ENCODE data around the gene ROR1.

Gene ROR1

GRCh38 chr1:63865561-63865960 lies 91.7 kb downstream of the ROR1 start:
- TF ChIP-seq SIN3A (IDR thresholded peaks at IDR 0.05; ENCODE audit: borderline replicate concordance, insufficient read depth, low read length) (no peak), POLR2AphosphoS5 (IDR thresholded peaks at IDR 0.05; ENCODE audit: low read depth, low read length) (no peak), TAF1 (IDR thresholded peaks at IDR 0.05; ENCODE audit: borderline replicate concordance, insufficient read depth, low read length) (no peak), REST (IDR thresholded peaks at IDR 0.05; ENCODE audit: insufficient read depth in 1 of 2, low read depth in 2 of 2, low read length in 2 of 2) (no peak), FOXP2 (optimal IDR thresholded peaks at IDR 0.05; ENCODE audit: borderline replicate concordance, extremely low read depth, extremely low read length, insufficient read depth) (no peak)

GRCh38 chr1:63866084-63866483 lies 92.3 kb downstream of the ROR1 start:
- TF ChIP-seq TAF1 (IDR thresholded peaks at IDR 0.05; ENCODE audit: borderline replicate concordance, insufficient read depth, low read length), result no peak
- TF ChIP-seq REST (IDR thresholded peaks at IDR 0.05; ENCODE audit: insufficient read depth in 1 of 2, low read depth in 2 of 2, low read length in 2 of 2), result no peak
- TF ChIP-seq SIN3A (IDR thresholded peaks at IDR 0.05; ENCODE audit: borderline replicate concordance, insufficient read depth, low read length), result no peak
- TF ChIP-seq POLR2AphosphoS5 (IDR thresholded peaks at IDR 0.05; ENCODE audit: low read depth, low read length), result no peak

DNA sequence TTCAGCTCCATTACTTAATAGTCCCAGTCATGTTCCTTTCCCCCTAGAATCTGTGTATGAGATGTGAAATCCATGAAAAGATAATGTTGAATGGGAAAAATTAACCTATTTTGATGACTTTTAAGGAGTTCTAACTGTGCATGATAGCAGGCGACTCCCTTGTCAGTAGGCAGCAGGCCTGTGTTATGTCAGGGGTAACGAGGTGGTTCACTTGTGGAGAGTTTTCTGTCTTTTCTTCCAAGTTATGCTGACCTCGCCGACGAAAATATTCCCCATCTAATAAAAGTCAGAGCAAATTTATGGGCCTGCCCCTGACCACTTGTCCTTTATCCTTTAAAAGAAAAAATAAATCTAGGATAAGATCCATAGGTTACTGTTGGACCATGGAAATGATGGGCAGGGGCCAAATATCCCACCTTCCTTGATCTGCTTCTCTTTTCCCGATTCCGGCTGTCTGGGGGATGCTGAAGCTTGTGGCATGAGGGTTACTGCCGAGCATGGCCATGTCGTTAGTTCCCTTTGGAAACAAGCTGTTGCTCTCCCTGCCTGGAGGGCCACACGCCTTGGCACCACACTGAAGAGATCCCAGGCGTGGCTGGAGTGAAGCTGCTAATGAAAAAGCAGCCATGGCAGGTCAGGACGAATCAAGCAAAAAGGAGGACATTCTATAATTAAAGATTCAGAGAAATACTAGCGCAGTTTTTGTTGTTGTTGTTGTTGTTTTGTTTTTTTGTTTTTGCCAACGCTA lies 93.8 kb downstream of the ROR1 start:
- TF ChIP-seq FOXP2 (optimal IDR thresholded peaks at IDR 0.05; ENCODE audit: borderline replicate concordance, extremely low read depth, extremely low read length, insufficient read depth) (no peak), REST (IDR thresholded peaks at IDR 0.05; ENCODE audit: insufficient read depth in 1 of 2, low read depth in 2 of 2, low read length in 2 of 2) (no peak), POLR2AphosphoS5 (IDR thresholded peaks at IDR 0.05; ENCODE audit: low read depth, low read length) (no peak), SIN3A (IDR thresholded peaks at IDR 0.05; ENCODE audit: borderline replicate concordance, insufficient read depth, low read length) (no peak), TAF1 (IDR thresholded peaks at IDR 0.05; ENCODE audit: borderline replicate concordance, insufficient read depth, low read length) (no peak)

DNA sequence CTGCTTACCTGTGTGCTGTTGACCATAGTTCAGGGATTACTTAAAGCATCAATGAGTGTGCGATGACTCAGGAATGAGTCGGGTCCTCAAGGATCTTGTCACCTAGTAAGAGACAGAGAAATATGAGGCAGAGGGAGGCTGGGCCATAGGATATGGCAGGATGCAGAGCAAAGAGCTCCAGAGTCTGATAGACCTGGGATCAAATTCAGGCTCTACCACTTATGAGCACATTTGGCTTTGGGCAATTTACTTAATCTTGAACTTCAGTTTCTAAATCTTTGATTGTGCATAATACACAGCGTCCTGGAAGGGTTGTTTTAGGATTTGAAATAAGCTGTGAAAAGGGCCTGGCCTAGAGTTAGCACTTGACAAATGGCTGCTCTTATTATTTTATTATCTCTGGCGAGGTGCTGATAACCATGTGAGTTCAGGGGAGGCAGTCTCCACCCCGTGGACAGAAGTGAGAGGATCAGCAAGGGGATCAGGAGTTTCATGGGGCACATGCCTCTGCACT lies 94.5 kb downstream of the ROR1 start:
- TF ChIP-seq POLR2AphosphoS5 (IDR thresholded peaks at IDR 0.05; ENCODE audit: low read depth, low read length) (no peak), SIN3A (IDR thresholded peaks at IDR 0.05; ENCODE audit: borderline replicate concordance, insufficient read depth, low read length) (no peak), REST (IDR thresholded peaks at IDR 0.05; ENCODE audit: insufficient read depth in 1 of 2, low read depth in 2 of 2, low read length in 2 of 2) (no peak), FOXP2 (optimal IDR thresholded peaks at IDR 0.05; ENCODE audit: borderline replicate concordance, extremely low read depth, extremely low read length, insufficient read depth) (no peak), TAF1 (IDR thresholded peaks at IDR 0.05; ENCODE audit: borderline replicate concordance, insufficient read depth, low read length) (no peak)
